H1 (cell line): Measurements from ENCODE around the gene CADM1. TPM values are rescaled to one million over a fixed set of nuclear protein-coding genes. Genes with fewer than 3 reads are reported as not detected.

ENCODE experiments used
- CTCF ChIA-PET: fragments of 300-600 bp; sonication (Branson Sonifier 250); formaldehyde crosslinking; loops from one replicate; lab custom pipeline; 2021; ENCODE audit not compliant: partially characterized antibody; lab: Charles Lee
- POLR2A ChIA-PET: fragments of 300-600 bp; sonication (Branson Sonifier 250); formaldehyde crosslinking; loops from one replicate; lab custom pipeline; 2021; ENCODE audit warnings: inconsistent platforms; ENCODE audit not compliant: partially characterized antibody; lab: Charles Lee
- DNase-seq, 2 experiments: peaks; one replicate each; pipeline versions ENCODE4 v3.0.0 to v3.0.0-alpha.2; 2010 to 2022; ENCODE audit warnings: low spot score in 2 of 2, low read depth in 1 of 2, mixed read lengths in 1 of 2
- FAIRE-seq: peaks from 2 replicates; lab custom pipeline; 2011; peaks lifted over from hg19 to GRCh38; lab: Jason Lieb, UNC
- H2AFZ ChIP-seq: 2 replicates; pipeline ENCODE4 v1.8.1; 2012; ENCODE audit warnings: low read length, inconsistent platforms
- H2AK5ac ChIP-seq: 2 replicates; pipeline ENCODE4 v1.6.1; 2013; ENCODE audit warnings: low read depth, low read length
- H2BK120ac ChIP-seq: replicated peaks from 2 replicates; pipeline ENCODE3; 2013; ENCODE audit warnings: low read depth, low read length, inconsistent platforms
- H2BK12ac ChIP-seq: 2 replicates; pipeline ENCODE4 v1.6.1; 2013; ENCODE audit warnings: low read depth, low read length
- H2BK15ac ChIP-seq: 2 replicates; pipeline ENCODE4 v1.6.1; 2013; ENCODE audit warnings: low read length
- H2BK20ac ChIP-seq: 2 replicates; pipeline ENCODE4 v1.6.1; 2013; ENCODE audit warnings: low read length
- H2BK5ac ChIP-seq: 2 replicates; pipeline ENCODE4 v1.6.1; 2013; ENCODE audit warnings: low read depth, low read length
- H3K14ac ChIP-seq: 2 replicates; pipeline ENCODE4 v1.6.1; 2013; ENCODE audit warnings: inconsistent platforms; ENCODE audit not compliant: insufficient read length
- H3K18ac ChIP-seq: 2 replicates; pipeline ENCODE4 v1.6.1; 2013; ENCODE audit warnings: low read length; ENCODE audit errors: extremely low read depth
- H3K23ac ChIP-seq: 2 replicates; pipeline ENCODE4 v1.6.1; 2013; ENCODE audit warnings: inconsistent platforms; ENCODE audit not compliant: insufficient read length
- H3K23me2 ChIP-seq: 2 replicates; pipeline ENCODE4 v1.6.1; 2013; ENCODE audit warnings: low read depth, low read length
- H3K27ac ChIP-seq: 2 replicates; pipeline ENCODE4 v1.6.1; 2011; ENCODE audit warnings: low read depth, low read length, inconsistent platforms
- H3K27me3 ChIP-seq, 4 experiments: replicated peaks in 1 of 4; 1 replicate in 1 of 4; 2 replicates in 3 of 4; pipeline versions ENCODE4 v1.6.1 to v1.8.1; 2011 to 2013; ENCODE audit warnings: low read length in 3 of 4, mild to moderate bottlenecking in 3 of 4, inconsistent platforms in 2 of 4, mixed read lengths in 2 of 4, moderate library complexity in 1 of 4; ENCODE audit not compliant: control insufficient read depth in 3 of 4, insufficient read depth in 3 of 4; ENCODE audit errors: extremely low read depth in 1 of 4
- H3K36me3 ChIP-seq, 4 experiments: 2 replicates each; pipeline versions ENCODE4 v1.6.1 to v1.8.1; 2011 to 2013; ENCODE audit warnings: mild to moderate bottlenecking in 4 of 4, low read length in 3 of 4, moderate library complexity in 2 of 4, control low read depth in 1 of 4, inconsistent platforms in 1 of 4; ENCODE audit not compliant: insufficient read depth in 4 of 4, control insufficient read depth in 2 of 4
- H3K4ac ChIP-seq: replicated peaks from 2 replicates; pipeline ENCODE3; 2013; ENCODE audit warnings: low read length, low read depth, mixed read lengths, inconsistent platforms; ENCODE audit not compliant: insufficient read length
- H3K4me1 ChIP-seq, 4 experiments: replicated peaks in 1 of 4; 1 replicate in 1 of 4; 2 replicates in 3 of 4; pipeline versions ENCODE4 v1.6.1 to v1.8.1; 2011 to 2013; ENCODE audit warnings: low read length in 3 of 4, inconsistent platforms in 2 of 4, mixed read lengths in 1 of 4; ENCODE audit not compliant: insufficient read depth in 4 of 4, control insufficient read depth in 3 of 4
- H3K4me2 ChIP-seq, 2 experiments: 2 replicates each; pipeline versions ENCODE4 v1.6.1 to v1.8.1; 2011 to 2013; ENCODE audit warnings: low read depth in 2 of 2, low read length in 2 of 2, control low read depth in 1 of 2, inconsistent platforms in 1 of 2, mild to moderate bottlenecking in 1 of 2; ENCODE audit not compliant: insufficient read depth in 1 of 2
- H3K4me3 ChIP-seq, 4 experiments: fragments of 200-600, 300-600 bp in 1 of 4; sonication (generic), shearing (Covaris generic), sonication (Bioruptor Twin) in 1 of 4; 2 replicates each; pipeline versions ENCODE4 v1.5.1 to v1.8.1; 2011 to 2016; ENCODE audit warnings: low read length in 4 of 4, low read depth in 3 of 4, control low read depth in 2 of 4, inconsistent platforms in 2 of 4, mild to moderate bottlenecking in 2 of 4, mixed read lengths in 1 of 4, moderate library complexity in 1 of 4; ENCODE audit not compliant: insufficient read depth in 2 of 4; ENCODE audit errors: extremely low read depth in 1 of 4
- H3K56ac ChIP-seq: replicated peaks from 2 replicates; pipeline ENCODE3; 2013; ENCODE audit warnings: low read depth, mild to moderate bottlenecking, mixed read lengths, low read length, inconsistent platforms; ENCODE audit not compliant: insufficient read length
- H3K79me1 ChIP-seq: 2 replicates; pipeline ENCODE4 v1.6.1; 2013; ENCODE audit warnings: low read depth, low read length, control low read depth
- H3K79me2 ChIP-seq, 2 experiments: 2 replicates each; pipeline versions ENCODE4 v1.6.1 to v1.8.1; 2012 to 2013; ENCODE audit warnings: low read length in 2 of 2, mild to moderate bottlenecking in 2 of 2, inconsistent platforms in 1 of 2; ENCODE audit not compliant: insufficient read depth in 2 of 2, control insufficient read depth in 1 of 2
- H3K9ac ChIP-seq, 4 experiments: replicated peaks in 1 of 4; 1 replicate in 1 of 4; 2 replicates in 3 of 4; pipeline versions ENCODE4 v1.6.1 to v1.8.1; 2011 to 2013; ENCODE audit warnings: low read depth in 3 of 4, low read length in 3 of 4, control low read depth in 2 of 4, mild to moderate bottlenecking in 2 of 4, moderate library complexity in 2 of 4, inconsistent platforms in 1 of 4; ENCODE audit errors: extremely low read depth in 1 of 4
- H3K9me3 ChIP-seq, 2 experiments: 2 replicates each; pipeline versions ENCODE4 v1.6.1 to v1.8.1; 2012 to 2013; ENCODE audit warnings: mild to moderate bottlenecking in 2 of 2, moderate library complexity in 2 of 2, control low read depth in 1 of 2, inconsistent platforms in 1 of 2, low read depth in 1 of 2, low read length in 1 of 2, mixed read lengths in 1 of 2; ENCODE audit not compliant: insufficient read depth in 2 of 2
- H4K20me1 ChIP-seq, 2 experiments: replicated peaks in 1 of 2; 2 replicates each; pipeline versions ENCODE3 to v1.8.1; 2011 to 2013; ENCODE audit warnings: inconsistent platforms in 2 of 2, low read length in 2 of 2, mild to moderate bottlenecking in 1 of 2; ENCODE audit not compliant: insufficient read depth in 2 of 2, control insufficient read depth in 1 of 2
- H4K5ac ChIP-seq: 2 replicates; pipeline ENCODE4 v1.6.1; 2013; ENCODE audit warnings: low read length, low read depth, mixed read lengths, inconsistent platforms; ENCODE audit not compliant: insufficient read length
- H4K8ac ChIP-seq: 2 replicates; pipeline ENCODE4 v1.8.0; 2013; ENCODE audit warnings: mild to moderate bottlenecking, moderate library complexity, low read length, inconsistent platforms; ENCODE audit not compliant: insufficient read depth; ENCODE audit errors: extremely low read depth
- H4K91ac ChIP-seq: replicated peaks from 2 replicates; pipeline ENCODE3; 2013; ENCODE audit warnings: low read length, mixed read lengths, inconsistent platforms; ENCODE audit not compliant: insufficient read length
- CBX8 ChIP-seq: fragments of 300-800, 300-1000 bp; sonication (generic); IDR thresholded peaks from 2 replicates; pipeline ENCODE4 v1.7.1; 2016; ENCODE audit warnings: low read depth, low read length, borderline replicate concordance
- RFX5 ChIP-seq: IDR thresholded peaks from 2 replicates; pipeline ENCODE4 v1.6.1; 2011; ENCODE audit warnings: low read depth, low read length, improper control_type of control experiment, borderline replicate concordance
- SUZ12 ChIP-seq: fragments of 200-600 bp; sonication (generic); IDR thresholded peaks from 2 replicates; pipeline ENCODE4 v1.6.1; 2012; ENCODE audit warnings: mild to moderate bottlenecking, inconsistent platforms, low read length, moderate library complexity, mixed read lengths
- TAF7 ChIP-seq: optimal IDR thresholded peaks from 2 replicates; pipeline ENCODE3; 2011; ENCODE audit warnings: low read depth, mild to moderate bottlenecking, inconsistent platforms, low read length, moderate library complexity, borderline replicate concordance
- TEAD4 ChIP-seq: IDR thresholded peaks from 2 replicates; pipeline ENCODE4 v1.6.1; 2012; ENCODE audit warnings: low read depth, low read length, inconsistent platforms, mixed read lengths
- WGBS, 2 experiments: shearing (Covaris generic) in 1 of 2; methylation state at CpG; one replicate each; pipeline versions ENCODE4 v1.1.6 to v1.1.7; 2013 to 2015; ENCODE audit warnings: low lambda C conversion rate in 2 of 2, mixed read lengths in 2 of 2, inconsistent platforms in 1 of 2, low coverage in 1 of 2, missing lambda C conversion rate in 1 of 2; ENCODE audit not compliant: insufficient replicate concordance in 2 of 2, insufficient coverage in 1 of 2, insufficient read length in 1 of 2; ENCODE audit errors: extremely low coverage in 1 of 2, missing lambda C conversion rate in 1 of 2; 5-methylcytosine and 5-hydroxymethylcytosine counted together
- polyA plus RNA-seq, 7 experiments: library from polyadenylated mRNA; depleted of rRNA in 3 of 7; stranded (reverse) in 5 of 7; unstranded in 2 of 7; fragments of >200 nt in 5 of 7; fragments of 200-250 nt in 2 of 7; gene quantifications; 1 replicate in 5 of 7; 2 replicates in 1 of 7; 4 replicates in 1 of 7; pipeline versions ENCODE4 v1.2.1 to v1.2.3, GENCODE V29; 2011 to 2013; ENCODE audit warnings: missing spikeins in 2 of 7, mixed read lengths in 2 of 7
- total RNA-seq: library from RNA; stranded (reverse); fragmentation: NEBNext Ultra II Directional; extraction: Animal tissue kit (Norgen Biotek cat#: 25700); gene quantifications from 2 replicates; pipeline ENCODE4 v1.2.1, GENCODE V29; 2021

CADM1 gene
- total and polyA plus RNA-seq, 2 of the 8 experiments (the other 6 are each of a cell fraction or from before 2014, with no cell fraction given) = 8.3 to 25.3 TPM

DNA sequence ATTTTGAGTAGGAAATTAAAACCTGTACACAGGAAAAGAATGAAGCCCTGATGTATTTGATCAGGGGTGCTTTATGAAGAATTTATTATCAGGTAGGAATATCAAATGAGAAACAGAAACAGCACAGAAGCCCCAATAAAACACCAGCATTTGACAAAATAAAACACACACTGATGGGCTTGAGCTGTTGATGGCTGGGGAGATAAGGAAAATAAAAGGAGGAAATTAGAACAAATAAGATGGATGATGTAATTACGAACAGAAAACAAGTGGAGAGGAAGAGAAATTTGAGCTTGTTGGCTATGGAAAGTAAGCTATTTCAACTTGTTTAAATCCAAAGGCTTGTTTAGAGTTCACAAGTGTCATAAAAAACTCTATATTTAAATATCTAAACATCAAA is 213.7 kb downstream of the CADM1 start:
- H2AFZ ChIP-seq = no peak overlapping the region
- CTCF ChIA-PET = interaction anchor here (1.3 to 1.8 kb wide), 5 partner anchors 9 to 190 kb away, joined by 3 to 5 read pairs (median 4); no protein-coding TSS in a partner anchor

More for the DNA sequence above, 213.7 kb downstream of the CADM1 start:
- Histone ChIP-seq H3K4me3 (no peak overlapping the region), H3K4me2 (no peak overlapping the region), H3K36me3 (no peaks in the 10 kb centered on the region), H3K27me3 (no peaks in the 10 kb centered on the region), H2BK15ac (no peak overlapping the region), H3K4ac (no peak overlapping the region), H2BK20ac (no peak overlapping the region), H3K9ac (no peak overlapping the region), H3K23ac (no peak overlapping the region), H4K20me1 (no peaks in the 10 kb centered on the region), H2AK5ac (no peak overlapping the region), H3K27ac (no peak overlapping the region), H4K8ac (no peak overlapping the region), H2BK5ac (no peak overlapping the region), H3K79me1 (no peaks in the 10 kb centered on the region), H4K5ac (no peak overlapping the region), H3K18ac (no peak overlapping the region), H2BK120ac (no peak overlapping the region), H3K79me2 (no peaks in the 10 kb centered on the region), H3K4me1 (peaks cover 0 to 8% (median 0%) of the 10 kb centered on the region in 4 experiments; a peak in 1 of 7 replicates), H2BK12ac (no peak overlapping the region), H3K9me3 (no peaks in the 10 kb centered on the region), H3K56ac (no peak overlapping the region), H3K23me2 (no peaks in the 10 kb centered on the region), H4K91ac (no peak overlapping the region), H3K14ac (no peak overlapping the region)
- POLR2A ChIA-PET = no interaction called here
- no peak for TF ChIP-seq RFX5
- no peak for TF ChIP-seq TAF7
- TF ChIP-seq SUZ12 = no peak
- TF ChIP-seq TEAD4 = no peak
- TF ChIP-seq CBX8 = no peak
- 92% methylated on average over 1 of the region's 1 CpG; no CpG with 5 or more reads in 1 of the 2 experiments for WGBS, 2 experiments
- DNase-seq (no peak), FAIRE-seq (no peak)
